H1 (cell line): ENCODE data around the gene NELFB. TPM values are rescaled to one million over a fixed set of nuclear protein-coding genes. Genes with fewer than 3 reads are reported as not detected.

ENCODE experiments used
- CTCF ChIA-PET: fragments of 300-600 bp; sonication (Branson Sonifier 250); formaldehyde crosslinking; loops from one replicate; lab custom pipeline; 2021; ENCODE audit not compliant: partially characterized antibody; lab: Charles Lee
- POLR2A ChIA-PET: fragments of 300-600 bp; sonication (Branson Sonifier 250); formaldehyde crosslinking; loops from one replicate; lab custom pipeline; 2021; ENCODE audit warnings: inconsistent platforms; ENCODE audit not compliant: partially characterized antibody; lab: Charles Lee
- DNase-seq, 2 experiments: peaks; one replicate each; pipeline versions ENCODE4 v3.0.0 to v3.0.0-alpha.2; 2010 to 2022; ENCODE audit warnings: low spot score in 2 of 2, low read depth in 1 of 2, mixed read lengths in 1 of 2
- FAIRE-seq: peaks from 2 replicates; lab custom pipeline; 2011; peaks lifted over from hg19 to GRCh38; lab: Jason Lieb, UNC
- H2AFZ ChIP-seq: 2 replicates; pipeline ENCODE4 v1.8.1; 2012; ENCODE audit warnings: low read length, inconsistent platforms
- H2AK5ac ChIP-seq: 2 replicates; pipeline ENCODE4 v1.6.1; 2013; ENCODE audit warnings: low read depth, low read length
- H2BK120ac ChIP-seq: replicated peaks from 2 replicates; pipeline ENCODE3; 2013; ENCODE audit warnings: low read depth, low read length, inconsistent platforms
- H2BK12ac ChIP-seq: 2 replicates; pipeline ENCODE4 v1.6.1; 2013; ENCODE audit warnings: low read depth, low read length
- H2BK15ac ChIP-seq: 2 replicates; pipeline ENCODE4 v1.6.1; 2013; ENCODE audit warnings: low read length
- H2BK20ac ChIP-seq: 2 replicates; pipeline ENCODE4 v1.6.1; 2013; ENCODE audit warnings: low read length
- H2BK5ac ChIP-seq: 2 replicates; pipeline ENCODE4 v1.6.1; 2013; ENCODE audit warnings: low read depth, low read length
- H3K14ac ChIP-seq: 2 replicates; pipeline ENCODE4 v1.6.1; 2013; ENCODE audit warnings: inconsistent platforms; ENCODE audit not compliant: insufficient read length
- H3K18ac ChIP-seq: 2 replicates; pipeline ENCODE4 v1.6.1; 2013; ENCODE audit warnings: low read length; ENCODE audit errors: extremely low read depth
- H3K23ac ChIP-seq: 2 replicates; pipeline ENCODE4 v1.6.1; 2013; ENCODE audit warnings: inconsistent platforms; ENCODE audit not compliant: insufficient read length
- H3K23me2 ChIP-seq: 2 replicates; pipeline ENCODE4 v1.6.1; 2013; ENCODE audit warnings: low read depth, low read length
- H3K27ac ChIP-seq: 2 replicates; pipeline ENCODE4 v1.6.1; 2011; ENCODE audit warnings: low read depth, low read length, inconsistent platforms
- H3K27me3 ChIP-seq, 4 experiments: replicated peaks in 1 of 4; 1 replicate in 1 of 4; 2 replicates in 3 of 4; pipeline versions ENCODE4 v1.6.1 to v1.8.1; 2011 to 2013; ENCODE audit warnings: low read length in 3 of 4, mild to moderate bottlenecking in 3 of 4, inconsistent platforms in 2 of 4, mixed read lengths in 2 of 4, moderate library complexity in 1 of 4; ENCODE audit not compliant: control insufficient read depth in 3 of 4, insufficient read depth in 3 of 4; ENCODE audit errors: extremely low read depth in 1 of 4
- H3K36me3 ChIP-seq, 4 experiments: 2 replicates each; pipeline versions ENCODE4 v1.6.1 to v1.8.1; 2011 to 2013; ENCODE audit warnings: mild to moderate bottlenecking in 4 of 4, low read length in 3 of 4, moderate library complexity in 2 of 4, control low read depth in 1 of 4, inconsistent platforms in 1 of 4; ENCODE audit not compliant: insufficient read depth in 4 of 4, control insufficient read depth in 2 of 4
- H3K4ac ChIP-seq: replicated peaks from 2 replicates; pipeline ENCODE3; 2013; ENCODE audit warnings: low read length, low read depth, mixed read lengths, inconsistent platforms; ENCODE audit not compliant: insufficient read length
- H3K4me1 ChIP-seq, 4 experiments: replicated peaks in 1 of 4; 1 replicate in 1 of 4; 2 replicates in 3 of 4; pipeline versions ENCODE4 v1.6.1 to v1.8.1; 2011 to 2013; ENCODE audit warnings: low read length in 3 of 4, inconsistent platforms in 2 of 4, mixed read lengths in 1 of 4; ENCODE audit not compliant: insufficient read depth in 4 of 4, control insufficient read depth in 3 of 4
- H3K4me2 ChIP-seq, 2 experiments: 2 replicates each; pipeline versions ENCODE4 v1.6.1 to v1.8.1; 2011 to 2013; ENCODE audit warnings: low read depth in 2 of 2, low read length in 2 of 2, control low read depth in 1 of 2, inconsistent platforms in 1 of 2, mild to moderate bottlenecking in 1 of 2; ENCODE audit not compliant: insufficient read depth in 1 of 2
- H3K4me3 ChIP-seq, 4 experiments: fragments of 200-600, 300-600 bp in 1 of 4; sonication (generic), shearing (Covaris generic), sonication (Bioruptor Twin) in 1 of 4; 2 replicates each; pipeline versions ENCODE4 v1.5.1 to v1.8.1; 2011 to 2016; ENCODE audit warnings: low read length in 4 of 4, low read depth in 3 of 4, control low read depth in 2 of 4, inconsistent platforms in 2 of 4, mild to moderate bottlenecking in 2 of 4, mixed read lengths in 1 of 4, moderate library complexity in 1 of 4; ENCODE audit not compliant: insufficient read depth in 2 of 4; ENCODE audit errors: extremely low read depth in 1 of 4
- H3K56ac ChIP-seq: replicated peaks from 2 replicates; pipeline ENCODE3; 2013; ENCODE audit warnings: low read depth, mild to moderate bottlenecking, mixed read lengths, low read length, inconsistent platforms; ENCODE audit not compliant: insufficient read length
- H3K79me1 ChIP-seq: 2 replicates; pipeline ENCODE4 v1.6.1; 2013; ENCODE audit warnings: low read depth, low read length, control low read depth
- H3K79me2 ChIP-seq, 2 experiments: 2 replicates each; pipeline versions ENCODE4 v1.6.1 to v1.8.1; 2012 to 2013; ENCODE audit warnings: low read length in 2 of 2, mild to moderate bottlenecking in 2 of 2, inconsistent platforms in 1 of 2; ENCODE audit not compliant: insufficient read depth in 2 of 2, control insufficient read depth in 1 of 2
- H3K9ac ChIP-seq, 4 experiments: replicated peaks in 1 of 4; 1 replicate in 1 of 4; 2 replicates in 3 of 4; pipeline versions ENCODE4 v1.6.1 to v1.8.1; 2011 to 2013; ENCODE audit warnings: low read depth in 3 of 4, low read length in 3 of 4, control low read depth in 2 of 4, mild to moderate bottlenecking in 2 of 4, moderate library complexity in 2 of 4, inconsistent platforms in 1 of 4; ENCODE audit errors: extremely low read depth in 1 of 4
- H3K9me3 ChIP-seq, 2 experiments: 2 replicates each; pipeline versions ENCODE4 v1.6.1 to v1.8.1; 2012 to 2013; ENCODE audit warnings: mild to moderate bottlenecking in 2 of 2, moderate library complexity in 2 of 2, control low read depth in 1 of 2, inconsistent platforms in 1 of 2, low read depth in 1 of 2, low read length in 1 of 2, mixed read lengths in 1 of 2; ENCODE audit not compliant: insufficient read depth in 2 of 2
- H4K20me1 ChIP-seq, 2 experiments: replicated peaks in 1 of 2; 2 replicates each; pipeline versions ENCODE3 to v1.8.1; 2011 to 2013; ENCODE audit warnings: inconsistent platforms in 2 of 2, low read length in 2 of 2, mild to moderate bottlenecking in 1 of 2; ENCODE audit not compliant: insufficient read depth in 2 of 2, control insufficient read depth in 1 of 2
- H4K5ac ChIP-seq: 2 replicates; pipeline ENCODE4 v1.6.1; 2013; ENCODE audit warnings: low read length, low read depth, mixed read lengths, inconsistent platforms; ENCODE audit not compliant: insufficient read length
- H4K8ac ChIP-seq: 2 replicates; pipeline ENCODE4 v1.8.0; 2013; ENCODE audit warnings: mild to moderate bottlenecking, moderate library complexity, low read length, inconsistent platforms; ENCODE audit not compliant: insufficient read depth; ENCODE audit errors: extremely low read depth
- H4K91ac ChIP-seq: replicated peaks from 2 replicates; pipeline ENCODE3; 2013; ENCODE audit warnings: low read length, mixed read lengths, inconsistent platforms; ENCODE audit not compliant: insufficient read length
- ZNF274 ChIP-seq: IDR thresholded peaks from 2 replicates; pipeline ENCODE4 v1.7.0; 2012; ENCODE audit warnings: low read length, borderline replicate concordance; ENCODE audit errors: extremely low read depth
- WGBS, 2 experiments: shearing (Covaris generic) in 1 of 2; methylation state at CpG; one replicate each; pipeline versions ENCODE4 v1.1.6 to v1.1.7; 2013 to 2015; ENCODE audit warnings: low lambda C conversion rate in 2 of 2, mixed read lengths in 2 of 2, inconsistent platforms in 1 of 2, low coverage in 1 of 2, missing lambda C conversion rate in 1 of 2; ENCODE audit not compliant: insufficient replicate concordance in 2 of 2, insufficient coverage in 1 of 2, insufficient read length in 1 of 2; ENCODE audit errors: extremely low coverage in 1 of 2, missing lambda C conversion rate in 1 of 2; 5-methylcytosine and 5-hydroxymethylcytosine counted together
- polyA plus RNA-seq, 7 experiments: library from polyadenylated mRNA; depleted of rRNA in 3 of 7; stranded (reverse) in 5 of 7; unstranded in 2 of 7; fragments of >200 nt in 5 of 7; fragments of 200-250 nt in 2 of 7; gene quantifications; 1 replicate in 5 of 7; 2 replicates in 1 of 7; 4 replicates in 1 of 7; pipeline versions ENCODE4 v1.2.1 to v1.2.3, GENCODE V29; 2011 to 2013; ENCODE audit warnings: missing spikeins in 2 of 7, mixed read lengths in 2 of 7
- total RNA-seq: library from RNA; stranded (reverse); fragmentation: NEBNext Ultra II Directional; extraction: Animal tissue kit (Norgen Biotek cat#: 25700); gene quantifications from 2 replicates; pipeline ENCODE4 v1.2.1, GENCODE V29; 2021
- TF ChIP-seq, protein P1 (sequence below): IDR thresholded peaks from 2 replicates; pipeline ENCODE4 v1.6.1; 2012; ENCODE audit warnings: inconsistent platforms

NELFB gene
- total and polyA plus RNA-seq, 2 of the 8 experiments (the other 6 are each of a cell fraction or from before 2014, with no cell fraction given): 57.6 to 78.0 TPM

DNA sequence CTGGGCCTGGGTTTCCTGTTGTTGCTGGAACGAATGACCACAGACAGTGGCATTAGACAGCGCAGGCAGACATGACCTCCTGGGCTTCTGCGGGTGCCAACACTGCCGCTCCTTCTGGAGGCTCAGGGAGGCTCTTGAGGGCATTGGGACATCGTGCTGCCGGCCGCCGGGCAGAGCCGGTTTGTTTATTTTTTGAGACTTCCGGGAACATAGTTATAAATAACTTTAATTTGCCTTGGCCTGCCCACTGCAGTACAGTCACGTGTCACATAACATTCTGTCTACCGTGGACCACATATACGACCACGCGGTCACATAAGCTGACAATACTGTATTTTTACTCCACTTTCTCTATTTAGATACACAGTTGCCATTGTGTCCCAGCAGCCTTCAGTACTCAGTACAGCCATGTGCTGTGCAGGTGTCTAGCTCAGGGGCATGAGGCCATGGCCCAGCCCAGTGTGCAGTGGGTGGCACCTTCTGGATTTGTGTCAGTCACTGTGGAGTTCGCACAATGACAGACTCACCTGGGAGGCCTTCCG is 14.2 kb downstream of the NELFB start:
- Histone ChIP-seq H2BK5ac (no peak overlapping the region), H2BK15ac (no peak overlapping the region), H3K79me1 (no peaks in the 10 kb centered on the region), H3K9me3 (no peaks in the 10 kb centered on the region), H3K4ac (no peak overlapping the region), H3K4me1 (peaks cover 0 to 4% (median 1%) of the 10 kb centered on the region in 4 experiments; a peak in 3 of 7 replicates), H4K8ac (no peak overlapping the region), H3K4me3 (no peak overlapping the region), H2AFZ (no peak overlapping the region), H3K56ac (no peak overlapping the region), H3K36me3 (peaks cover 4 to 33% (median 23%) of the 10 kb centered on the region in 4 experiments; a peak in 7 of 8 replicates), H3K18ac (no peak overlapping the region), H3K9ac (no peak overlapping the region), H2BK20ac (no peak overlapping the region), H2BK120ac (no peak overlapping the region), H4K91ac (no peak overlapping the region), H3K23ac (no peak overlapping the region), H3K79me2 (no peaks in the 10 kb centered on the region), H2BK12ac (no peak overlapping the region), H4K5ac (no peak overlapping the region), H2AK5ac (no peak overlapping the region), H3K27ac (no peak overlapping the region), H3K14ac (no peak overlapping the region), H3K23me2 (peaks cover 2% of the 10 kb centered on the region; the same call in 1 of the 2 replicates), H4K20me1 (peaks cover 4 to 13% of the 10 kb centered on the region in 2 experiments), H3K4me2 (no peak overlapping the region), H3K27me3 (no peaks in the 10 kb centered on the region)
- POLR2A ChIA-PET: interaction anchor here (1.7 to 69.9 kb wide), 3 partner anchors 12 to 34 kb away, joined by 4 to 1462 read pairs (median 1462); partner anchors contain the start of genes CYSRT1, NDOR1, NELFB and RNF208
- 96% methylated on average over 17 of the region's 17 CpGs; no CpG with 5 or more reads in 1 of the 2 experiments for WGBS, 2 experiments
- no peak for DNase-seq
- CTCF ChIA-PET: interaction anchor here (1.1 to 1.9 kb wide), 3 partner anchors 11 to 33 kb away, joined by 3 to 6 read pairs (median 4); no protein-coding TSS in a partner anchor
- no peak for FAIRE-seq
- no peak for TF ChIP-seq ZNF274
- TF ChIP-seq, protein P1, sequence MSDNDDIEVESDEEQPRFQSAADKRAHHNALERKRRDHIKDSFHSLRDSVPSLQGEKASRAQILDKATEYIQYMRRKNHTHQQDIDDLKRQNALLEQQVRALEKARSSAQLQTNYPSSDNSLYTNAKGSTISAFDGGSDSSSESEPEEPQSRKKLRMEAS: no peak
